ENCODE data around the gene TP53AIP1. TPM values are rescaled to one million over a fixed set of nuclear protein-coding genes. Genes with fewer than 3 reads are reported as not detected.

TP53AIP1 gene
- total RNA-seq, 2 experiments from 2014 or later, result not detected

DNA sequence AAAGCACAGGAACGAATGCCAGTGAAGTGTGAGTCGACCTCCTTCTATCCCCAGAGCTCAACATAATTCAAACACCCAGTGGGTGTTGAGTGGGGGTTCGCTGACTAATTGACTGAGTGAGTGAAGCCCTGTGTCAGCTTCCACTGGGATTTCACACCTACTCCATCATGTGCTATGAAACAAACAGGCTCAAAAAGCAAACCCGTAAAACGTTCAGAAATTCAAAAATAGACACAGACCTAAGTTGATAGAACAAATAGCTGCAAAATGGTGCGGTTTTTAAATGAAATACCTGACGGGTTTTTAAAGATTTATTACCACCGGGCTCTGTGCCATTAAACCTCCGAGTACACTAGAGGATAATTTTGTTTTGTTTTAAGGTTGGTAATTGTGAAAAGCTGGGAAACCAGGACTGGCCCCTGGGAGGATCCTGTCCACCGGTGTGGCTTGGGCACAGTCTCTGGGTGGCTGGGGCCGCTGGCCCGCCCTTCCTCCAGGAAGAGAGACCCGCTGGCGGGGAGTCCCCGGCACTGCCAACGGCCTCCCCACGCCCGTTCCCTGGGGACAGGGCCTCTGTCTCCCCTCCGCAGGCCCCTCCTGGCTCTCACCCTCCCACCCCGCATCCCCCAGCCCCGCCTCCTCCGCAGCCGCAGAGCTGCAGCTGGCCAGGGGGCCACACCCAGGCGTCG lies 37.9 kb downstream of the TP53AIP1 start:
- intact Hi-C loops (cut with DNase I, micrococcal nuclease), result loop anchor here in 1 of 2 experiments (2.0 kb wide), 1 partner anchor 20 kb away; no protein-coding TSS in a partner anchor
- POLR2A ChIA-PET, result no interaction called here

DNA sequence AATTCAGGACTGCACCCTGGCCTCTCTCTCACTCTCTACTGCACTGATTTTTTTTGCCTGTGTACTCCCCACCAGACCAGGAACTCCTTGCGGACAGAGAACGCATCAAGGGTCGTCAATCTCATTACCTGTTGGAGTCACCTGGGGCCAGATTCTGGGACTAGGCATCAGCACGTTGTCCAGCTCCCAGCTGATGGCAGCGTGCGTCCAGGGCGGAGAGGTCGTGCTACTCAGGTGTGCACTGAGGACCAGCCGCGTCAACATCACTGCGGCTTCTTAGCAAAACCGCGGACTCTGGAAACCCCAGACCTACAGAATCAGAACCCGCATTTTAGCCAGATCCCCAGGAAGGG lies 38.4 kb downstream of the TP53AIP1 start:
- intact Hi-C loops (cut with DNase I, micrococcal nuclease), result loop anchor here in 1 of 2 experiments (2.0 kb wide), 1 partner anchor 19 kb away; no protein-coding TSS in a partner anchor
- Mint-ChIP-seq H3K27me3 (peaks cover 32% of the 10 kb centered on the region), H3K27ac (no peak overlapping the region), H3K36me3 (ENCODE audit: low read depth) (no peaks in the 10 kb centered on the region), H3K4me3 (no peak overlapping the region), H3K4me1 (peaks cover 6% of the 10 kb centered on the region), H3K9me3 (ENCODE audit: low read depth) (no peaks in the 10 kb centered on the region)
- ATAC-seq (no peak), DNase-seq (no peak)
- CTCF ChIA-PET, result interaction anchor here (5.5 to 9.8 kb wide), 2 partner anchors 12 to 19 kb away, joined by 28 to 108 read pairs; no protein-coding TSS in a partner anchor
- POLR2A ChIA-PET, result no interaction called here

More for the DNA sequence above, 37.9 kb downstream of the TP53AIP1 start:
- CTCF ChIA-PET, result interaction anchor here (0.6 to 9.8 kb wide), 3 partner anchors 12 to 95 kb away, joined by 4 to 108 read pairs (median 28); no protein-coding TSS in a partner anchor
- H3K4me1 Mint-ChIP-seq, result peaks cover 6% of the 10 kb centered on the region
- H3K4me3 Mint-ChIP-seq, result peak overlapping the region; percentile 61
- no peaks in the 10 kb centered on the region for H3K36me3 Mint-ChIP-seq (ENCODE audit: low read depth)
- no peak overlapping the region for H3K27ac Mint-ChIP-seq
- no peaks in the 10 kb centered on the region for H3K9me3 Mint-ChIP-seq (ENCODE audit: low read depth)
- H3K27me3 Mint-ChIP-seq, result peaks cover 37% of the 10 kb centered on the region
- DNase-seq (no peak), ATAC-seq (peak; percentile 18)

DNA sequence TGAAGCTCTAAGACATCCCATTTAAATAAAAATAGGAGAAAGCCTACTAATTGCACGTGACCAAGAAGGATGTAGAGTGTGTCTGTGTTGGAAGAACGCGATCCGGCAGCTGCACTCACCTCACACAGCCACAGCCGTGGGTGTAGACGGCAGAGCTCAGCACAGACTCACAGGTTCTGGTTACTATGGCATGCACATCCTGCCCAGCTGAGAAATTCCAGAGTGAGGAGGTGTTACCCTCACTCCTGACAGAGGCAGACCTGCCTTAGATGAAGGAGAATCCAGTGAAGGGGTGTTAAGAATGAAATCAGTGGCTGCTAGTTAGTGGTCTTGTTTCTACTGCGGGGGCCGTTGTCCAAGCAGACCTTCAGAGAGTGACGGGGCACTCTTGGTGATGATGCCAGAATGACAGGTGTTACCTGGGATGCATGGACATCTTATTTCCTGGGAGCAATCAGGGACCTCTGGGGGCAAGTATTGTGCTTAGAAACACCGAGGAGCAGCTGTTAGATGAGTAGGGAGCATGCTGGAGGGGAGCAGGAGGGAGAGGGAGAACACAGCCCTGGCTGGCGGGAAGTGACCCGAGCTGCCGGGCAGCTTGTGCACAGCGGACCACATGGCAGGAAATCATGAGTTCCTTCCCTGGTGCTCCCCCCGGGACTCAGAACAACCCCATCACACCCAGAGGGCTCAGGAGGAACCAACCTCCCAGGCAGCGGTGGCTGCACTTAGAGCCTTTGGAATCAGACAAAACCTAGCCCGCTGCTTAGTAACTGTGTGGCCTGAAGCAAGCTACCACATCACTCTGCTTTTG lies 39.2 kb downstream of the TP53AIP1 start:
- intact Hi-C loops (cut with DNase I, micrococcal nuclease), result loop anchor here in 1 of 2 experiments (2.0 kb wide), 1 partner anchor 19 kb away; no protein-coding TSS in a partner anchor
- no peak overlapping the region for H3K4me3 Mint-ChIP-seq
- no peaks in the 10 kb centered on the region for H3K9me3 Mint-ChIP-seq (ENCODE audit: low read depth)
- no peak overlapping the region for H3K27ac Mint-ChIP-seq
- ChIA-PET CTCF (interaction anchor here (1.0 to 9.8 kb wide), 3 partner anchors 11 to 33 kb away, joined by 3 to 108 read pairs (median 28); no protein-coding TSS in a partner anchor), POLR2A (no interaction called here)
- no peaks in the 10 kb centered on the region for H3K36me3 Mint-ChIP-seq (ENCODE audit: low read depth)
- no peak for ATAC-seq
- H3K27me3 Mint-ChIP-seq, result peaks cover 32% of the 10 kb centered on the region
- DNase-seq, result no peak
- H3K4me1 Mint-ChIP-seq, result peaks cover 6% of the 10 kb centered on the region

DNA sequence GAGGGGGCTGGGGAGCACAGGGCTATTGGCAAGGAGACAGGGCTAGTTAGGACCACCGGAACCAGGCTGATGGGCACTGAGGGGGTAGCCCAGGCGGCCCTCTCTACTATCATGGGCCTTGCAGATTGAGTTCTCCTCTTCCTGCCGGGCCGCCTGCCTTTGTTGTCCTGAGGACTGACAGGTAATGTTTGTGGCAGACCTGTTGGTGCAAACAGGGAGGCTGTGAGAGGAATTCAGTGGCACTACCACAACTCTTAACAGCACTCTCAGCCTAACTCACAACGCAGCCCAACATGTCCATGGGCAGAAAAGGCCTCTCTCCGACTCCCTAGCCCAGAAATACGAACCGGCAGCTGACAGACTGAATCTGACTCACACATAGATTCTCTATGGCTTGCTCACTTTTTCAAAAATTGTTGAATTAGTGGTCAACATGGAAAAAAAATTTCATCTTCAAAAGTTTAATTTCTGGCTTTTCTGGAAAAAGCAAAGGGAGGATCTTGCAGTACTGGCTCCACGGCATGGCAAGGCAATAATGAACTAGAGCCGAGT lies 40.1 kb downstream of the TP53AIP1 start:
- H3K36me3 Mint-ChIP-seq (ENCODE audit: low read depth), result no peaks in the 10 kb centered on the region
- no peak overlapping the region for H3K4me3 Mint-ChIP-seq
- POLR2A ChIA-PET, result no interaction called here
- DNase-seq, result no peak
- no peak for ATAC-seq
- H3K27me3 Mint-ChIP-seq, result peaks cover 29% of the 10 kb centered on the region
- H3K9me3 Mint-ChIP-seq (ENCODE audit: low read depth), result no peaks in the 10 kb centered on the region
- H3K4me1 Mint-ChIP-seq, result peaks cover 6% of the 10 kb centered on the region
- CTCF ChIA-PET, result interaction anchor here (5.5 to 9.8 kb wide), 2 partner anchors 10 to 17 kb away, joined by 28 to 108 read pairs; no protein-coding TSS in a partner anchor
- H3K27ac Mint-ChIP-seq, result no peak overlapping the region
- intact Hi-C loops (cut with DNase I, micrococcal nuclease), result no loop called here

DNA sequence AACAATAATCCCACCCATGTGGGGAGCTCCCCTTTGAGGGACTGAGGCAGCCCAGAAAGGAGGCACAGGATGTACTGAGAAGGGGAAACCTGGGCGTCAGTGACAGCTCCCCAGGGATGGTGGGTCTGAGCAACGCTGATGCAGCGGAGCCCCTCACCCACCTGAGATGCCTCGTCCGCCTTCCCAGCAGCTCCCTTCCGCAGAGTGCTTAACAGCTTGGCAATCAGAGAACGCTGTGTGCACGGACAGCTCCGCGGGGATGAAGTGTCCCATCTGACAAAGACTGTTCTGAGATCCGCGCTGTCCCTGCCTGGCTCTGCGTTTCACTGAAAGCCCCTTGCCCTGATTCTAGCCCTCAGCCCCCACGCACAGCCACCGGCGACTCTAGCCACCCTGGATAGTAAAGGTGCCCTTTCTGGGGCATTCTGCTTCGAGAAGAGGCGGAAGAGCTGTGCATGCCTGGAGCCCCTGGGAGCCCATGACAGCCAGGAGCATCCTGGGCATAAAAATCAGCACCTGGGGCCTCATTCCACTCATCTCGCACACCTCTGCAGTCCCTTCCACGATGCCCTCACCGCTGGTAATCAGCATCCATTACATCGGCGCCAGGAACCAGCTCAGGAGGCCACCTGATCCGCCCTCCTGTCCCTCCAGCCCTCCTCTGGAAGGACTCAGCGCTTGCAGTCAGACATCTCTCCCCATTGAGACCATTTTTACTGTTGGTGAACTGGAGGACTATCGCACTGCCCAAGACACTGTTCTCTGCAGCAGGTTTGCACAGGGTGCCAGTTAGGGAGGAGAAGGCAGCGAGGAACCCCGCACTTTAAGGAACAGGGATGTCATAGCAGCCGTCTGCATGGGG lies 40.8 kb downstream of the TP53AIP1 start:
- ATAC-seq (no peak), DNase-seq (no peak)
- ChIA-PET CTCF (interaction anchor here (1.2 kb wide), 1 partner anchor 17 kb away, joined by 6 read pairs; no protein-coding TSS in a partner anchor), POLR2A (no interaction called here)
- Mint-ChIP-seq H3K4me1 (peaks cover 6% of the 10 kb centered on the region), H3K36me3 (ENCODE audit: low read depth) (no peaks in the 10 kb centered on the region), H3K27me3 (peaks cover 24% of the 10 kb centered on the region), H3K27ac (no peak overlapping the region), H3K4me3 (no peak overlapping the region), H3K9me3 (ENCODE audit: low read depth) (no peaks in the 10 kb centered on the region)
- intact Hi-C loops (cut with DNase I, micrococcal nuclease), result no loop called here

DNA sequence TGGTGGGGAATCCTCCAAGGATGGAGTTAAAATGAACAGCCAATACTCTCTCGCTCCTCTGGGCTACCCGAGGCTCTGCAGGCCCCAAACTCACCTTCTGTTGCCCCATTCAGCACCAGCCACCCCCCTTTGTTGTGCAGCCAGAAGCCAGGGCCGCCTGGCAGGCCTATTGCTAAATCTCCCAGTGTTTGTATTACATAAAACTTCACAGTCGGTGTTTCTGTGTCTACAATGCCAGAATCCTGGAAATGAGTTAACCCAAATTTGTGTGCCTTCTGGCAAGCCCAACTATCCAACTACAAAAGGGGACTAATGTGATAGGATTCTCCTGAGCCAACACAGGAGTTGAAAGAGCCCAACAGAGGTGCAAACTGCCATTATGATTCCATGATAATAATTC lies 42.2 kb downstream of the TP53AIP1 start:
- POLR2A ChIA-PET, result no interaction called here
- ATAC-seq (no peak), DNase-seq (no peak)
- Mint-ChIP-seq H3K27me3 (peaks cover 17% of the 10 kb centered on the region), H3K4me3 (no peak overlapping the region), H3K36me3 (ENCODE audit: low read depth) (no peaks in the 10 kb centered on the region), H3K4me1 (no peaks in the 10 kb centered on the region), H3K27ac (no peak overlapping the region), H3K9me3 (ENCODE audit: low read depth) (no peaks in the 10 kb centered on the region)
- CTCF ChIA-PET, result interaction anchor here (1.2 kb wide), 1 partner anchor 16 kb away, joined by 6 read pairs; no protein-coding TSS in a partner anchor
- intact Hi-C loops (cut with DNase I, micrococcal nuclease), result no loop called here

DNA sequence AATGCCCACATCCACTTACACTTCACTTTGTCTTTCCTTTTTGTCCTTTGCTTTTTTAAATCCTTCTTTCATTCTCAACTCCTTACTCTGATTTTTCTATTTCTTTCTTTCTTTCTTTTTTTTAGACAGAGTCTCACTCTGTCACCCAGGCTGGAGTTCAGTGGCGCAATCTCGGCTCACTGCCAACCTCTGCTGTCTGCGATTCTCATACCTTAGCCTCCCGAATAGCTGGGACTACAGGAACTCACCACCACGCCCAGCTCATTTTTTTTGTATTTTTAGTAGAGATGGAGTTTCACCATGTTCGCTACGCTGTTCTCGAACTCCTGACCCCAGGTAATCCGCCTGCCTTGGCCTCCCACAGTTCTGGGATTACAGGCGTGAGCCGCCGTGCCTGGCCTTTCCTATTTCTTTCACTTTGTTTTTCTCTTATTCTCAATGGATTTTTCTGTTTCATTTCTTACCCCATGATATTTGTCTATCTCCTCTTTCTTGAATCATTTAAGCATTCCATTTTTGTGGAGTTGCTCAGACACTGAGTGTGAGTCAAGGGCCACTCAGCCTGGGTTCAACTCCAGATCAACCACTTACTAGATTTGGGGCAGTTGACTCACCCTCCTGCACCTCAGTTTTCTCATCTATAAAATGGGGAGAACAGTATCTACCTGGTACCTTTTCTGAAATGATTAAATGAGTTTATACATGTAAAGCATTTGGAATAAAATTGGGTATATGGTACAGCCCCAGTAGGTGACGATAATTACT lies 43.9 kb downstream of the TP53AIP1 start:
- H3K27me3 Mint-ChIP-seq, result peaks cover 12% of the 10 kb centered on the region
- no peaks in the 10 kb centered on the region for H3K9me3 Mint-ChIP-seq (ENCODE audit: low read depth)
- intact Hi-C loops (cut with DNase I, micrococcal nuclease), result no loop called here
- H3K27ac Mint-ChIP-seq, result no peak overlapping the region
- ATAC-seq, result no peak
- DNase-seq, result no peak
- H3K4me1 Mint-ChIP-seq, result no peaks in the 10 kb centered on the region
- no peaks in the 10 kb centered on the region for H3K36me3 Mint-ChIP-seq (ENCODE audit: low read depth)
- no peak overlapping the region for H3K4me3 Mint-ChIP-seq
- POLR2A ChIA-PET, result no interaction called here
- CTCF ChIA-PET, result interaction anchor here (0.6 kb wide), 1 partner anchor 20 kb away, joined by 3 read pairs; no protein-coding TSS in a partner anchor

DNA sequence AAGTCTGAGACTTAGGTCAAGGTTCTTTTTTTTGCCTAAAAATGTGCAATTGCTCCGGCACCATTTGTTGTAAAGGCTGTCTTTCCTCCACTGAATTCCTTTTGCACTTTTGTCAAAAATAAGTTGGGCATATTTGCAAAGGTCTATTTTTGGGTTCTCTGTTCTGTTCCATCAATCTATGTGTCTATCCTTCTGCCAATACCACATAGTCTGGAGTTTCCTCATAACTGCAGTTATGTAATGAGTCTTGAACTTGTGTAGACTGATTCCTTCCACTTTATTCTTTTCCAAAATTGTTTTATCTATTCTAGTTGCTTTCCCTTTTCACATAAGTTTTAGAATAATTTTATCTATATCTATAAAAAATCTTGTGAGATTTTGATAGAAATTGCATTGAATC lies 44.8 kb downstream of the TP53AIP1 start:
- no peaks in the 10 kb centered on the region for H3K36me3 Mint-ChIP-seq (ENCODE audit: low read depth)
- ChIA-PET CTCF (no interaction called here), POLR2A (no interaction called here)
- peaks cover 9% of the 10 kb centered on the region for H3K27me3 Mint-ChIP-seq
- ATAC-seq (no peak), DNase-seq (no peak)
- H3K4me1 Mint-ChIP-seq, result no peaks in the 10 kb centered on the region
- intact Hi-C loops (cut with DNase I, micrococcal nuclease), result no loop called here
- H3K4me3 Mint-ChIP-seq, result no peak overlapping the region
- no peak overlapping the region for H3K27ac Mint-ChIP-seq
- no peaks in the 10 kb centered on the region for H3K9me3 Mint-ChIP-seq (ENCODE audit: low read depth)

DNA sequence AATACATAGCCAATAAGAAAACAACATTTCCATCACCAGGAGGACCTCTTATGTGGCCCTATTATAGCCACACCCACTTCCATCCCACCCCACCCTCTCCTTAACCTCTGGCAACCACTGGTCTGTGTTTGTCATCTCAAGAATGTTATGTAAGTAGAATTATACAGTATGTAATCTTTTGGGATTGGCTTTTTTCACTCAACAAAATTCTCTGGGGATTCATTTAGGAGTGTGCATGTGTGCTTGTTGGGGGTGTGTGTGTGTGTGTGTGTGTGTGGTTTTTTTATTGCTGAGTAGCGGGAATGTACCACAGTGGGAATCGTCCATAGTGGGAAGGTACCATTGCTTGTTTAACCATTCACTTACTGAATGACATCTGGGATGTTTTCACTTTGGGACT lies 46.3 kb downstream of the TP53AIP1 start:
- ChIA-PET POLR2A (no interaction called here), CTCF (no interaction called here)
- ATAC-seq (no peak), DNase-seq (no peak)
- Mint-ChIP-seq H3K4me3 (no peak overlapping the region), H3K9me3 (ENCODE audit: low read depth) (no peaks in the 10 kb centered on the region), H3K27me3 (peaks cover 11% of the 10 kb centered on the region), H3K4me1 (no peaks in the 10 kb centered on the region), H3K36me3 (ENCODE audit: low read depth) (no peaks in the 10 kb centered on the region), H3K27ac (no peak overlapping the region)
- intact Hi-C loops (cut with DNase I, micrococcal nuclease), result no loop called here

DNA sequence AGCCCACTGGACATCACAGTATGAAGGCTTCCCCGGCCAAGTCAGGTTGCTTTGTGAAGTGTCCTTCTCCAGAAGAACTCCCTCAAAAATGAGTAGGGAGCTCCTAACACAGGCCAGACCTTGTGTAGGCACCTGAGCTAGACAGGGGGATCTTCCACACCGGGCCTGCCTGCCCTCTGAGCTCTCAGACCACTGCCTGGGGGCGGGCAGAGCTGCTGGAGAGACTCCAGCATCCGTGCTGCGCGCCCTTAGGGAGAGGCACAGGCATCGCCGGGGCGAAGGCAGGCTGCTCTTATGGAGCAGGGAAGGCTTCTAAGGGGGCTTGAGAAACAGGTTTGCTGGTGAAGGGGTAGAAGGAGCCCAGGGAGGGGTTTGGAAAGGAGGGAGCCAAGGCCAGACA lies 47.1 kb downstream of the TP53AIP1 start:
- Mint-ChIP-seq H3K27ac (no peak overlapping the region), H3K27me3 (peaks cover 17% of the 10 kb centered on the region), H3K9me3 (ENCODE audit: low read depth) (no peaks in the 10 kb centered on the region), H3K4me3 (no peak overlapping the region), H3K36me3 (ENCODE audit: low read depth) (no peaks in the 10 kb centered on the region), H3K4me1 (peaks cover 2% of the 10 kb centered on the region)
- intact Hi-C loops (cut with DNase I, micrococcal nuclease), result no loop called here
- ATAC-seq, result no peak
- DNase-seq, result no peak
- ChIA-PET CTCF (no interaction called here), POLR2A (no interaction called here)

Measured in activated CD4-positive, alpha-beta T cell treated with anti-CD3 and anti-CD28 coated beads for 36 hours (primary cell).